H9 (cell line): ENCODE measurements around the gene MAP3K5. TPM values are rescaled to one million over a fixed set of nuclear protein-coding genes. Genes with fewer than 3 reads are reported as not detected.

Experiments used
- DNase-seq: peaks from one replicate; pipeline ENCODE4 v3.0.0-alpha.2; 2017
- H2AFZ ChIP-seq: one replicate; pipeline ENCODE4 v1.6.1; 2013; ENCODE audit warnings: mild to moderate bottlenecking, low read length, control low read depth, moderate library complexity
- H2AK5ac ChIP-seq: 2 replicates; pipeline ENCODE4 v1.6.1; 2013; ENCODE audit warnings: low read length, control low read depth, mixed read lengths; ENCODE audit not compliant: insufficient read length
- H2BK120ac ChIP-seq: one replicate; pipeline ENCODE4 v1.6.1; 2013; ENCODE audit warnings: low read depth, mild to moderate bottlenecking, low read length, control low read depth, inconsistent platforms; ENCODE audit not compliant: poor library complexity, severe bottlenecking
- H2BK12ac ChIP-seq: 2 replicates; pipeline ENCODE4 v1.6.1; 2013; ENCODE audit warnings: low read length, control low read depth, mixed read lengths, low read depth; ENCODE audit not compliant: insufficient read length
- H2BK15ac ChIP-seq: 2 replicates; pipeline ENCODE4 v1.6.1; 2013; ENCODE audit warnings: low read depth, low read length, control low read depth
- H2BK20ac ChIP-seq: one replicate; pipeline ENCODE4 v1.6.1; 2013; ENCODE audit warnings: low read depth, mild to moderate bottlenecking, low read length, control low read depth, inconsistent platforms; ENCODE audit not compliant: poor library complexity, severe bottlenecking
- H2BK5ac ChIP-seq: 2 replicates; pipeline ENCODE4 v1.6.1; 2013; ENCODE audit warnings: low read length, control low read depth, mixed read lengths; ENCODE audit not compliant: insufficient read length
- H3K14ac ChIP-seq: 2 replicates; pipeline ENCODE4 v1.6.1; 2013; ENCODE audit warnings: low read length, control low read depth; ENCODE audit not compliant: insufficient read depth
- H3K18ac ChIP-seq: 2 replicates; pipeline ENCODE4 v1.6.1; 2013; ENCODE audit warnings: low read depth, mild to moderate bottlenecking, mixed read lengths, low read length, control low read depth; ENCODE audit not compliant: insufficient read length
- H3K23ac ChIP-seq: 2 replicates; pipeline ENCODE4 v1.6.1; 2013; ENCODE audit warnings: low read length, control low read depth, mixed read lengths, low read depth; ENCODE audit not compliant: insufficient read length
- H3K23me2 ChIP-seq: 2 replicates; pipeline ENCODE4 v1.6.1; 2013; ENCODE audit warnings: low read depth, mild to moderate bottlenecking, mixed read lengths, low read length, control low read depth; ENCODE audit not compliant: insufficient read length, poor library complexity, severe bottlenecking
- H3K27ac ChIP-seq: 2 replicates; pipeline ENCODE4 v1.5.1; 2013; ENCODE audit warnings: low read length, control low read depth, mixed read lengths, low read depth; ENCODE audit not compliant: insufficient read length
- H3K27me3 ChIP-seq: 2 replicates; pipeline ENCODE4 v1.6.1; 2013; ENCODE audit warnings: low read length, control low read depth, inconsistent platforms; ENCODE audit not compliant: insufficient read depth
- H3K4ac ChIP-seq: 2 replicates; pipeline ENCODE4 v1.6.1; 2013; ENCODE audit warnings: low read depth, mild to moderate bottlenecking, control low read depth, inconsistent platforms, low read length, moderate library complexity
- H3K4me1 ChIP-seq: 2 replicates; pipeline ENCODE4 v1.6.1; 2013; ENCODE audit warnings: low read length, control low read depth, inconsistent platforms; ENCODE audit not compliant: insufficient read depth
- H3K4me2 ChIP-seq: 2 replicates; pipeline ENCODE4 v1.6.1; 2013; ENCODE audit warnings: low read length, control low read depth, mixed read lengths; ENCODE audit not compliant: insufficient read length, insufficient read depth
- H3K56ac ChIP-seq: 2 replicates; pipeline ENCODE4 v1.6.1; 2013; ENCODE audit warnings: low read depth, mild to moderate bottlenecking, mixed read lengths, low read length, control low read depth; ENCODE audit not compliant: insufficient read length
- H3K79me1 ChIP-seq: 2 replicates; pipeline ENCODE4 v1.6.1; 2013; ENCODE audit warnings: low read depth, mild to moderate bottlenecking, moderate library complexity, low read length, control low read depth, inconsistent platforms; ENCODE audit not compliant: insufficient read depth, poor library complexity, severe bottlenecking
- H3K79me2 ChIP-seq: 2 replicates; pipeline ENCODE4 v1.6.1; 2013; ENCODE audit warnings: low read length, control low read depth, inconsistent platforms; ENCODE audit not compliant: insufficient read depth
- H3K9ac ChIP-seq: 2 replicates; pipeline ENCODE4 v1.6.1; 2013; ENCODE audit warnings: low read length, control low read depth, mixed read lengths; ENCODE audit not compliant: insufficient read length; ENCODE audit errors: extremely low read depth
- H3K9me3 ChIP-seq: one replicate; pipeline ENCODE4 v1.6.1; 2013; ENCODE audit warnings: low read depth, low read length, inconsistent platforms; ENCODE audit not compliant: control insufficient read depth
- H3T11ph ChIP-seq: one replicate; pipeline ENCODE4 v1.6.1; 2013; ENCODE audit warnings: mild to moderate bottlenecking, low read length, control low read depth, inconsistent platforms
- H4K20me1 ChIP-seq: one replicate; pipeline ENCODE4 v1.6.1; 2013; ENCODE audit not compliant: control insufficient read depth, insufficient read length, insufficient read depth
- H4K5ac ChIP-seq: 2 replicates; pipeline ENCODE4 v1.6.1; 2013; ENCODE audit warnings: low read depth, mild to moderate bottlenecking, mixed read lengths, low read length, control low read depth; ENCODE audit not compliant: insufficient read length
- H4K8ac ChIP-seq: replicated peaks from 2 replicates; pipeline ENCODE4 v1.6.1; 2013; ENCODE audit warnings: low read length, control low read depth, mixed read lengths, low read depth; ENCODE audit not compliant: insufficient read length
- H4K91ac ChIP-seq: 2 replicates; pipeline ENCODE4 v1.6.1; 2013; ENCODE audit warnings: low read depth, mild to moderate bottlenecking, moderate library complexity, mixed read lengths, low read length, control low read depth; ENCODE audit not compliant: insufficient read length
- H3K27ac Mint-ChIP-seq, 3 experiments: 2 replicates in 2 of 3; 3 replicates in 1 of 3; pipeline ENCODE4 v1.8.0; 2020 to 2021; ENCODE audit warnings: mixed read lengths in 3 of 3, mild to moderate bottlenecking in 1 of 3, moderate library complexity in 1 of 3
- H3K27me3 Mint-ChIP-seq: 2 replicates; pipeline ENCODE4 v1.8.0; 2021; ENCODE audit warnings: low read depth, mild to moderate bottlenecking, moderate library complexity, mixed read lengths
- H3K36me3 Mint-ChIP-seq, 3 experiments: 2 replicates in 2 of 3; 3 replicates in 1 of 3; pipeline ENCODE4 v1.8.0; 2020 to 2021; ENCODE audit warnings: low read depth in 3 of 3, mixed read lengths in 3 of 3; ENCODE audit not compliant: insufficient read depth in 1 of 3
- H3K4me1 Mint-ChIP-seq, 2 experiments: 2 replicates each; pipeline ENCODE4 v1.8.0; 2020; ENCODE audit warnings: mixed read lengths in 2 of 2
- H3K4me3 Mint-ChIP-seq, 2 experiments: 2 replicates in 1 of 2; 3 replicates in 1 of 2; pipeline ENCODE4 v1.8.0; 2020 to 2021; ENCODE audit warnings: mild to moderate bottlenecking in 2 of 2, mixed read lengths in 2 of 2, moderate library complexity in 1 of 2
- H3K9me3 Mint-ChIP-seq, 2 experiments: 2 replicates in 1 of 2; 3 replicates in 1 of 2; pipeline ENCODE4 v1.8.0; 2020; ENCODE audit warnings: mild to moderate bottlenecking in 2 of 2, mixed read lengths in 2 of 2, moderate library complexity in 1 of 2
- WGBS: extraction: QIAGEN DNeasy Blood & Tissue Kit; methylation state at CpG from one replicate; pipeline ENCODE4 v1.1.7; 2013; ENCODE audit warnings: missing lambda C conversion rate, low lambda C conversion rate, mixed read lengths; ENCODE audit not compliant: insufficient read length; ENCODE audit errors: extremely low coverage; 5-methylcytosine and 5-hydroxymethylcytosine counted together
- total RNA-seq: library from RNA; stranded (reverse); gene quantifications from 2 replicates; pipeline ENCODE4 v1.2.1, GENCODE V29; 2021
- TF ChIP-seq, protein P1 (sequence below): fragments of 200-600 bp; sonication (generic); conservative IDR thresholded peaks from 3 replicates; pipeline ENCODE4 v1.8.0; 2021; ENCODE audit warnings: antibody characterized with exemption, mild to moderate bottlenecking

Gene MAP3K5
- total RNA-seq, 1 experiment from 2014 or later, result 1.6 TPM

DNA sequence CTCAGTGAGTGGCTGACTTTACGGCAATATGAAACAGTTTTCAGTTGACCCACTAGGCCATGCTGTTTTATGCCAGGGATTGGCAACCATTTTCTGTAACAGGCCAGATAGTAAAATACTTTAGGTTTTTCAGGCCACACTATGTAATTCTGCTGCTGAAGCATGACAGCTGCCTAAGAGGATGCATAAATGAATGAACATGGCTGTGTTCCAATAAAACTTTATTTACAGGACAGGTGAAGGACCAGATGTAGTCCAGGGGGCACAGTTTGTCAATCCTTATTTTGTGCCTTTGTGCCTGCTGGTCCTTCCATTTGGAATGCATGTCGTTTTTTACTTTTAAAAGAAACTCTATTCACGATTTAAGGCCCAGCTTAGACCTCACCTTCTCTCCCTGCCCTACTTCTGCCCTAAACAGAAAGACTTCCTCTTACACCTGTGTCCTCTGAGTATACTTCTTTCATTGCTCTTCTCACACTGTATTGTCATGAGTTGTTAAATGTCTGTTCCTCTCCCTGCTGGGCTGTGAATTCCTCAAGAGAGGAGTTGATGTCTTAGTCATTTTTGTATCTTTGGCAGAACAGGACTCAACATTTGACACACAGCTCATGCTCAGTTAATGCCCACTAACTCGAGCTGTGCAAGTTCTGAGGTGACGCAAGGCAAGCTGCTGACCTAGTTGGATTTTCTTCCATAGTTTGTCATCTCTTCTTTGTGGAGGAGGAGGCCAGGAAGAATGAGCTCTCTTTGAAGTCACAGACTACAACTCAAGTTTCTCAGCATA, 152.0 kb downstream of the MAP3K5 start:
- Mint-ChIP-seq H3K4me3 (no peak overlapping the region), H3K9me3 (no peaks in the 10 kb centered on the region; a peak in 1 of 5 replicates), H3K27me3 (no peaks in the 10 kb centered on the region), H3K4me1 (peaks cover 9 to 12% of the 10 kb centered on the region in 2 experiments; a peak in 3 of 4 replicates), H3K36me3 (no peaks in the 10 kb centered on the region), H3K27ac (no peak overlapping the region; a peak in 1 of 7 replicates)
- TF ChIP-seq, protein P1, sequence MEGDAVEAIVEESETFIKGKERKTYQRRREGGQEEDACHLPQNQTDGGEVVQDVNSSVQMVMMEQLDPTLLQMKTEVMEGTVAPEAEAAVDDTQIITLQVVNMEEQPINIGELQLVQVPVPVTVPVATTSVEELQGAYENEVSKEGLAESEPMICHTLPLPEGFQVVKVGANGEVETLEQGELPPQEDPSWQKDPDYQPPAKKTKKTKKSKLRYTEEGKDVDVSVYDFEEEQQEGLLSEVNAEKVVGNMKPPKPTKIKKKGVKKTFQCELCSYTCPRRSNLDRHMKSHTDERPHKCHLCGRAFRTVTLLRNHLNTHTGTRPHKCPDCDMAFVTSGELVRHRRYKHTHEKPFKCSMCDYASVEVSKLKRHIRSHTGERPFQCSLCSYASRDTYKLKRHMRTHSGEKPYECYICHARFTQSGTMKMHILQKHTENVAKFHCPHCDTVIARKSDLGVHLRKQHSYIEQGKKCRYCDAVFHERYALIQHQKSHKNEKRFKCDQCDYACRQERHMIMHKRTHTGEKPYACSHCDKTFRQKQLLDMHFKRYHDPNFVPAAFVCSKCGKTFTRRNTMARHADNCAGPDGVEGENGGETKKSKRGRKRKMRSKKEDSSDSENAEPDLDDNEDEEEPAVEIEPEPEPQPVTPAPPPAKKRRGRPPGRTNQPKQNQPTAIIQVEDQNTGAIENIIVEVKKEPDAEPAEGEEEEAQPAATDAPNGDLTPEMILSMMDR, result no peak
- Histone ChIP-seq H4K8ac (no peak overlapping the region), H3K79me2 (no peaks in the 10 kb centered on the region), H2AFZ (no peak overlapping the region), H3K27me3 (no peaks in the 10 kb centered on the region), H3K18ac (no peak overlapping the region), H3K27ac (no peak overlapping the region), H2BK12ac (no peak overlapping the region), H2AK5ac (no peak overlapping the region), H3K4ac (no peak overlapping the region), H4K20me1 (no peaks in the 10 kb centered on the region), H3K9me3 (no peaks in the 10 kb centered on the region), H3K4me1 (peaks cover 10% of the 10 kb centered on the region; the same call in 1 of the 2 replicates), H2BK20ac (no peak overlapping the region), H3K4me2 (no peak overlapping the region), H2BK120ac (no peak overlapping the region), H3T11ph (no peak overlapping the region), H2BK5ac (no peak overlapping the region), H3K9ac (no peak overlapping the region), H3K23me2 (no peaks in the 10 kb centered on the region), H3K79me1 (no peaks in the 10 kb centered on the region), H4K5ac (no peak overlapping the region), H2BK15ac (no peak overlapping the region), H3K23ac (no peak overlapping the region), H3K14ac (no peak overlapping the region), H3K56ac (no peak overlapping the region), H4K91ac (no peak overlapping the region)
- DNase-seq, result no peak
- no CpG with 5 or more reads among the region's 5 CpGs for WGBS
